RWPE2 (cell line): Measurements from ENCODE around the gene MEOX2.

ENCODE experiments used
- ATAC-seq: fragments of 200-7000 bp; cut with Tn5 transposase; 3 replicates; pipeline ENCODE4 v1.9.1; 2021; ENCODE audit warnings: low read depth
- DNase-seq: peaks from one replicate; pipeline ENCODE4 v3.0.0-alpha.2; 2020; ENCODE audit warnings: low spot score
- H3K27ac ChIP-seq: fragments of 450-650 bp; 2 replicates; pipeline ENCODE4 v1.5.1; 2017; ENCODE audit warnings: mild to moderate bottlenecking; ENCODE audit not compliant: poor library complexity, severe bottlenecking
- H3K27me3 ChIP-seq: fragments of 250-450 bp; sonication (Bioruptor Pico); 2 replicates; pipeline ENCODE4 v1.5.1; 2021; ENCODE audit warnings: mild to moderate bottlenecking, moderate library complexity; ENCODE audit not compliant: insufficient read depth, poor library complexity, severe bottlenecking
- H3K36me3 ChIP-seq: fragments of 250-450 bp; sonication (Bioruptor Pico); 2 replicates; pipeline ENCODE4 v1.5.1; 2020; ENCODE audit warnings: low read depth, mild to moderate bottlenecking, moderate library complexity
- H3K4me1 ChIP-seq: fragments of 250-450 bp; sonication (Bioruptor Pico); 2 replicates; pipeline ENCODE4 v1.5.1; 2021; ENCODE audit warnings: mild to moderate bottlenecking, moderate library complexity; ENCODE audit not compliant: insufficient read depth, poor library complexity, severe bottlenecking
- H3K4me3 ChIP-seq: fragments of 250-450 bp; sonication (Bioruptor Pico); 2 replicates; pipeline ENCODE4 v1.5.1; 2021; ENCODE audit warnings: mild to moderate bottlenecking, moderate library complexity; ENCODE audit not compliant: severe bottlenecking
- H3K9me3 ChIP-seq: fragments of 250-450 bp; sonication (Bioruptor Pico); 2 replicates; pipeline ENCODE4 v1.5.1; 2021; ENCODE audit warnings: mild to moderate bottlenecking, moderate library complexity; ENCODE audit not compliant: severe bottlenecking
- CTCF ChIP-seq: fragments of 450-650 bp; IDR thresholded peaks from one replicate; pipeline ENCODE4 v1.5.1; 2017; ENCODE audit warnings: mild to moderate bottlenecking, moderate library complexity; ENCODE audit not compliant: poor library complexity, severe bottlenecking

The MEOX2 gene

GRCh38 chr7:15686295-15686956 is at the start of gene MEOX2:
Gene MEOX2 (minus strand): TSS chr7:15686683. CDS start chr7:15686402, 281 bp downstream.
- Histone ChIP-seq H3K4me1 (no peaks in the 10 kb centered on the region), H3K27ac (no peak within 1 kb of the TSS), H3K4me3 (no peak within 1 kb of the TSS), H3K27me3 (peaks cover 100% of the 10 kb centered on the region), H3K36me3 (no peaks in the 10 kb centered on the region), H3K9me3 (no peaks in the 10 kb centered on the region)
- no peak for TF ChIP-seq CTCF
- DNase-seq, result no peak
- ATAC-seq, result peak; percentile 49; the same call in 2 of the 3 replicates

GRCh38 chr7:15729746-15730145 is 43.3 kb upstream of the MEOX2 start:
- H3K4me1 ChIP-seq, result no peaks in the 10 kb centered on the region
- peaks cover 9% of the 10 kb centered on the region for H3K27me3 ChIP-seq
- no peak overlapping the region for H3K27ac ChIP-seq
- no peak for TF ChIP-seq CTCF
- DNase-seq, result no peak
- no peak overlapping the region for H3K4me3 ChIP-seq
- ATAC-seq, result no peak
- H3K36me3 ChIP-seq, result no peaks in the 10 kb centered on the region
- no peaks in the 10 kb centered on the region for H3K9me3 ChIP-seq

DNA sequence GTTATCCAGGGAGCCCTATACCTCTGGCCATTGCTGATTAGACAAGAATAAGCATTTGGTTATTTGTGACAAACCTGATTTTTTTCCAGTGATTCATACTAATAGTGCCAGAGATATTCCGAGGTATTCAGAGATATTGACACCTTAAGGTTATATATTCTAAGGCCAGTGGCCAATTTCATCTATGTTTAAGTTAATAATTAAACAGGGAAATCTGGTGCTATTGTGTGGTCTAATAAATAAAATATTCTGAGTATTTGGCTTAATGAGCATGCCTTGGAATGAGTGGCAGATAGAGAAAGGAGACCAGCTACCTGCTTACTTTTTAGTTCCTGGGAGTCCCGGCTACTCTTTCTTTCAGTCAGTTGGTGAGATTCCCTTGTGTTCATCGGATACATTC is 38.6 kb upstream of the MEOX2 start:
- DNase-seq, result no peak
- Histone ChIP-seq H3K4me3 (no peak overlapping the region), H3K36me3 (no peaks in the 10 kb centered on the region), H3K27ac (no peak overlapping the region), H3K9me3 (no peaks in the 10 kb centered on the region), H3K27me3 (peaks cover 9% of the 10 kb centered on the region), H3K4me1 (no peaks in the 10 kb centered on the region)
- no peak for ATAC-seq
- no peak for TF ChIP-seq CTCF

DNA sequence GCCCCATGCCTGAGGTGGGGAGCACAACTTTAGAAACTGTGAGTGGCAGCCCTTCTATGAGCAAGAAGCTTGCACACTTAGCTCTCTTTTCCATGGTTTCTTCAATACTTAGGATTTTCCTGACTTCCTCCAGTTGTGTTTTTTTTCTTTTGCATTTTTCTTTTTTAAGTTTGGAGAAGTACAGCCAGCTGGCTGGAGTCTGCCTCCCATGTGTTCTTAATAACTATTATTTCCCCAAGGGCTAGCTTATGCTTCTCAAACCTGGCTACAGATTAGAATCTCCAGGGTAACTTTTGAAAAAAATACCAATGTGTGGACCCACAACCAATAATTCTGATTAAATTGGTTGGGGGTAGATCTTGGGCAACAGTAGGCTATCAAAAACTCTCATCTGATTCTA is 37.4 kb upstream of the MEOX2 start:
- no peaks in the 10 kb centered on the region for H3K36me3 ChIP-seq
- H3K27ac ChIP-seq, result no peak overlapping the region
- DNase-seq (no peak), ATAC-seq (no peak)
- H3K4me1 ChIP-seq, result no peaks in the 10 kb centered on the region
- H3K4me3 ChIP-seq, result no peak overlapping the region
- H3K9me3 ChIP-seq, result no peaks in the 10 kb centered on the region
- H3K27me3 ChIP-seq, result peaks cover 9% of the 10 kb centered on the region
- no peak for TF ChIP-seq CTCF

DNA sequence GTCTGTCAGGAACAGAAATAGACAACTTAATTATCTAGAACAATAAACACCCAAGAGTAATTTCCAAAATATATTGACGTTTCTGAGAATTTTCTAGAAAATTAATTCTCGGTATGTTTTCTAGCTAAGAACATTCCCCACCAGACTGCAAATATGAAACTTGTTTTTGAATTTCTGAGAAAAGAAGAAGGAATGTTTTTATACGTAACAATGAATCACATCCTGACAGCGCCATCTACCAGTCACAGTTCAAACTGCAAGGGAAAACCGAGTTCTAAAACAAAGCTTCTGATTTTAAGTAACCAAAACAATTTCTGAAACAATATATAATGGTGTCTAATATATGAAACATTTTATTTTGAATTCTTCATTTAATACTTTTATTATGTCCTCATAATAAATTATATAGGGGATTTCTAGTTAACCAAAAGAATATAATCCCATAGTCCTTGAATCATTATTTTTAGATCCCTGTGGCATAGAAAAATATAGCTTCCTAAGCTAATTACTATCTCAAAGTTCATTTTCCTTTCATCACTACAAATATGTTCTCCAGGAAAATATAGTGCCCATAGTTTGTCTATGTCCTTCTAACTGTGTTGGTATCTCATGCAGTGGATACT is 34.5 kb upstream of the MEOX2 start:
- no peak for DNase-seq
- peak; percentile 85 for TF ChIP-seq CTCF
- Histone ChIP-seq H3K9me3 (no peaks in the 10 kb centered on the region), H3K36me3 (no peaks in the 10 kb centered on the region), H3K4me1 (no peaks in the 10 kb centered on the region), H3K27ac (no peak overlapping the region), H3K4me3 (no peak overlapping the region), H3K27me3 (peaks cover 15% of the 10 kb centered on the region)
- no peak for ATAC-seq
